ENCODE results near the gene GASK1A. TPM values are rescaled to one million over a fixed set of nuclear protein-coding genes. Genes with fewer than 3 reads are reported as not detected.

Gene GASK1A
- total and polyA plus RNA-seq, 10 of the 15 experiments (the other 5 are each of a cell fraction or from before 2014, with no cell fraction given), result 0.18 TPM; not detected in 9

DNA sequence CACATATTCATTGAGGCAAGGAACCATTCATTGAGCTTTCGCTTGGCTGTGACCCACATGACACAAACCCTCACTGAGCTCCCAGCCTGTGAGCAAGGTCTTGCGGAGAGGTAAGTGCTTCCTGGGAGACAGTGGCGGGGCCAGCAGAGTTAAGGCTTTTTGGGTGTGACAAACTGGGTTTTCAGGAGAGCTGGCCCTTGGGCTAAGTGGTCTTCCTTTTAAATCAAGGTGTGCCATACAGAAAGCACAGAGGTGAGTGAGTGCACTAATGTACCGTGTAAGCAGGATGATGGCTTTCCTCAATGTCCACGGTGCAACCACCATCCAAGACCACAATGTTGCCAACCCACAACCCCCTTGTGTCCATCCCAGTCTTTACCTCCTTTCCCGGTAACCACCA lies 98.2 kb downstream of the GASK1A start:
- intact Hi-C loops (cut with micrococcal nuclease; ENCODE audit: unreplicated experiment) (no loop called here), in situ Hi-C loops (cut with MboI) (no loop called here)
- RAD21 ChIA-PET (ENCODE audit: unreplicated experiment), result interaction anchor here (0.8 kb wide), 1 partner anchor 115 kb away, joined by 3 read pairs; no protein-coding TSS in a partner anchor
- Histone ChIP-seq H3K27ac (ENCODE audit: control insufficient read depth, insufficient read depth) (no peak overlapping the region), H3K79me2 (ENCODE audit: control insufficient read depth, insufficient read depth, low read length) (no peaks in the 10 kb centered on the region), H3K9me3 (replicated peaks; ENCODE audit: control insufficient read depth, insufficient read depth, low read length) (no peaks in the 10 kb centered on the region; the same call in 2 of the 3 replicates), H2AFZ (ENCODE audit: control insufficient read depth, low read depth, low read length) (no peak overlapping the region), H3K36me3 (ENCODE audit: control insufficient read depth in 2 of 2, insufficient read depth in 2 of 2, low read length in 1 of 2) (no peaks in the 10 kb centered on the region; a peak in 1 of 4 replicates), H3K4me2 (ENCODE audit: control insufficient read depth, insufficient read depth) (no peak overlapping the region), H3K9ac (ENCODE audit: control insufficient read depth, insufficient read depth, low read length) (no peak overlapping the region), H3K4me1 (ENCODE audit: control insufficient read depth, insufficient read depth, low read length) (no peaks in the 10 kb centered on the region), H3K27me3 (replicated peaks in 1 of 2; ENCODE audit: control insufficient read depth in 2 of 2, insufficient read depth in 2 of 2, low read length in 1 of 2) (no peaks in the 10 kb centered on the region; a peak in 1 of 4 replicates), H3K4me3 (no peak overlapping the region), H4K20me1 (ENCODE audit: control insufficient read depth, insufficient read depth) (no peaks in the 10 kb centered on the region)
- POLR2A ChIA-PET, result no interaction called here
- SMC1A ChIA-PET (ENCODE audit: uncharacterized antibody, unreplicated experiment), result interaction anchor here (3.4 kb wide), 1 partner anchor 116 kb away, joined by 10 read pairs; no protein-coding TSS in a partner anchor
- CTCF ChIA-PET, result interaction anchor here (2.4 kb wide), 1 partner anchor 115 kb away, joined by 10 read pairs; no protein-coding TSS in a partner anchor
- TF ChIP-seq RELA (IDR thresholded peaks at IDR 0.05; ENCODE audit: borderline replicate concordance, partially characterized antibody) (no peak), CBX5 (IDR thresholded peaks at IDR 0.05; ENCODE audit: low read depth) (no peak), SMC3 (IDR thresholded peaks at IDR 0.05; ENCODE audit: borderline replicate concordance, low read length) (no peak)
- ATAC-seq (no peak), DNase-seq (ENCODE audit: low read depth, low spot score) (no peak), FAIRE-seq (no peak)
- 51% methylated on average over 6 of the region's 6 CpGs for WGBS (ENCODE audit: insufficient coverage, insufficient replicate concordance, low lambda C conversion rate, missing lambda C conversion rate)
- no TSS peak for BruUV-seq (replicated peaks)

DNA sequence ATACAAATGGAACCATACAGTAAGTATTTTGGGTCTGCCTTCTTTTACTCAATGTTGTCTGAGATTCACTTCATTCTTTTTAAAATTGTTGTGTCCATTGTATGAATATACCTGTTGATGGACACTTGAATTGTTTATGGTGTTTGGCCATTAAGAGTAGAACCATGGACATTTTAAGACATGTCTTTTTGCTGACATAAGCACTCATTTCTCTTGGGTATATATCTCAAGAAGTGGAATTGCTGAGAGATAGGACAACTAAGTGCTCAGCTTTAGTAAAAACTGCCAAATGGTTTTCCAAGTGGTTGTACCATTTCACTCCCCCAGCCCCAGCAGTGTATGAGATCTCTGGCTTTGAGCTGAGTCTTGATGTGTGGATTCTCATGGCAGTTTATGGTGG lies 98.6 kb downstream of the GASK1A start:
- Histone ChIP-seq H3K27me3 (replicated peaks in 1 of 2; ENCODE audit: control insufficient read depth in 2 of 2, insufficient read depth in 2 of 2, low read length in 1 of 2) (no peaks in the 10 kb centered on the region; a peak in 1 of 4 replicates), H4K20me1 (ENCODE audit: control insufficient read depth, insufficient read depth) (no peaks in the 10 kb centered on the region), H3K79me2 (ENCODE audit: control insufficient read depth, insufficient read depth, low read length) (no peaks in the 10 kb centered on the region), H3K9ac (ENCODE audit: control insufficient read depth, insufficient read depth, low read length) (no peak overlapping the region), H3K4me1 (ENCODE audit: control insufficient read depth, insufficient read depth, low read length) (no peaks in the 10 kb centered on the region), H2AFZ (ENCODE audit: control insufficient read depth, low read depth, low read length) (no peak overlapping the region), H3K4me2 (ENCODE audit: control insufficient read depth, insufficient read depth) (no peak overlapping the region), H3K27ac (ENCODE audit: control insufficient read depth, insufficient read depth) (no peak overlapping the region), H3K36me3 (ENCODE audit: control insufficient read depth in 2 of 2, insufficient read depth in 2 of 2, low read length in 1 of 2) (no peaks in the 10 kb centered on the region; a peak in 1 of 4 replicates), H3K9me3 (replicated peaks; ENCODE audit: control insufficient read depth, insufficient read depth, low read length) (no peaks in the 10 kb centered on the region; the same call in 2 of the 3 replicates), H3K4me3 (no peak overlapping the region)
- in situ Hi-C loops (cut with MboI), result no loop called here
- BruUV-seq (replicated peaks), result no TSS peak
- POLR2A ChIA-PET, result no interaction called here
- FAIRE-seq (no peak), DNase-seq (ENCODE audit: low read depth, low spot score) (no peak), ATAC-seq (no peak)
- SMC1A ChIA-PET (ENCODE audit: uncharacterized antibody, unreplicated experiment), result interaction anchor here (3.4 kb wide), 1 partner anchor 116 kb away, joined by 10 read pairs; no protein-coding TSS in a partner anchor
- CTCF ChIA-PET, result interaction anchor here (2.4 kb wide), 1 partner anchor 116 kb away, joined by 10 read pairs; no protein-coding TSS in a partner anchor
- RAD21 ChIA-PET (ENCODE audit: unreplicated experiment), result interaction anchor here (0.8 kb wide), 1 partner anchor 116 kb away, joined by 3 read pairs; no protein-coding TSS in a partner anchor
- intact Hi-C loops (cut with micrococcal nuclease; ENCODE audit: unreplicated experiment), result no loop called here
- TF ChIP-seq NBN (IDR thresholded peaks at IDR 0.05) (no peak), TBL1XR1 (IDR thresholded peaks at IDR 0.05; ENCODE audit: low read depth, low read length) (no peak), EZH2 (IDR thresholded peaks at IDR 0.05; ENCODE audit: borderline replicate concordance, control insufficient read depth, low read depth, low read length) (no peak), SMARCA5 (IDR thresholded peaks at IDR 0.05) (no peak), NRF1 (conservative IDR thresholded peaks at IDR 0.05; ENCODE audit: low read depth, low read length) (no peak), WRNIP1 (IDR thresholded peaks at IDR 0.05; ENCODE audit: borderline replicate concordance, low read depth, low read length) (no peak), CHD2 (IDR thresholded peaks at IDR 0.05; ENCODE audit: borderline replicate concordance, low read depth, low read length) (no peak), BCL11A (IDR thresholded peaks at IDR 0.05; ENCODE audit: low read depth, low read length) (no peak), ZNF622 (IDR thresholded peaks at IDR 0.05) (no peak), CBFB (IDR thresholded peaks at IDR 0.05; ENCODE audit: low read depth) (no peak), IKZF1 (conservative IDR thresholded peaks at IDR 0.05) (no peak), HCFC1 (IDR thresholded peaks at IDR 0.05; ENCODE audit: low read length) (no peak), MEF2A (IDR thresholded peaks at IDR 0.05; ENCODE audit: insufficient read depth, low read depth, low read length) (no peak), ATF7 (IDR thresholded peaks at IDR 0.05; ENCODE audit: low read depth) (no peak), EED (IDR thresholded peaks at IDR 0.05; ENCODE audit: low read depth) (no peak), CEBPB (IDR thresholded peaks at IDR 0.05; ENCODE audit: borderline replicate concordance in 1 of 2, low read depth in 2 of 2, low read length in 2 of 2) (no peak), MEF2B (IDR thresholded peaks at IDR 0.05; ENCODE audit: partially characterized antibody, poor library complexity, severe bottlenecking) (no peak)
- TF ChIP-seq, protein P1, sequence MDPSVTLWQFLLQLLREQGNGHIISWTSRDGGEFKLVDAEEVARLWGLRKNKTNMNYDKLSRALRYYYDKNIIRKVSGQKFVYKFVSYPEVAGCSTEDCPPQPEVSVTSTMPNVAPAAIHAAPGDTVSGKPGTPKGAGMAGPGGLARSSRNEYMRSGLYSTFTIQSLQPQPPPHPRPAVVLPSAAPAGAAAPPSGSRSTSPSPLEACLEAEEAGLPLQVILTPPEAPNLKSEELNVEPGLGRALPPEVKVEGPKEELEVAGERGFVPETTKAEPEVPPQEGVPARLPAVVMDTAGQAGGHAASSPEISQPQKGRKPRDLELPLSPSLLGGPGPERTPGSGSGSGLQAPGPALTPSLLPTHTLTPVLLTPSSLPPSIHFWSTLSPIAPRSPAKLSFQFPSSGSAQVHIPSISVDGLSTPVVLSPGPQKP (IDR thresholded peaks at IDR 0.05; ENCODE audit: low read depth, low read length), result no peak

Measured in GM12878 (cell line).